Measurements from ENCODE around the gene LPXN. TPM values are rescaled to one million over a fixed set of nuclear protein-coding genes. Genes with fewer than 3 reads are reported as not detected.

The LPXN gene
- total and polyA plus RNA-seq, 10 of the 15 experiments (the other 5 are each of a cell fraction or from before 2014, with no cell fraction given) = 131 to 349 (median 201) TPM

DNA sequence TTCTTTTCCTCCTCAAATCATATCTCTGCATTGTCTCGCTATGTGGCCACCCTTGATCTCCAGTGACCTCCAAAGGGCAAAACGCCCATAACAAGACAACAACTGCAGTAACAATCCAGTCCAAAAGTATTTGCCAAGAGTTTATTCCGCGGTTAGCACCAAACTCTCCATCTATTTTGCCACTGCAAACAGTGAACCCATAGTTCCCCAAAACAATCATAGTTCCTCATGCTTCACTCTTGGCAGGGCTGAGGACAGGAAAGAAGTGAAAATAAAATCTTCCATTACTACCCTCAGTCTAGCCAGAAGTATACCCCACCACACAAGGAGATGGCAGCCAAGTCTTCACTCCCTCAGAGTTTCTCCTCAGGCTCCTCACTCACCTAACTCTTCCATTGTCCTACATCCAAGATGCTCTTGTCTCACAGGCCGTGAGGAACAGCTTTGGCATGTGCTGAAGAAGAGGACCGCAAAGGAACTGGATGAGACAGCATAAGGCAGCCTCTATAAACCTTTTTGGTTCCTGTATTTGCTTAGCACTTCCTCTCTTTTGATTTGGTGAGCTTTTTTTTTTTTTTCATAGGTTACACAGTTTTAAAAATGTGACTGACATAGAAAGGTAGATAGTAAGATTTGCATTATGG lies at the start of gene LPXN (continued):
- no peak for TF ChIP-seq CEBPB (IDR thresholded peaks at IDR 0.05; ENCODE audit: borderline replicate concordance in 1 of 2, low read depth in 2 of 2, low read length in 2 of 2)
- no peak for TF ChIP-seq TARDBP (IDR thresholded peaks at IDR 0.05; ENCODE audit: borderline replicate concordance)
- no peak for TF ChIP-seq ELK1 (IDR thresholded peaks at IDR 0.05; ENCODE audit: low read depth, low read length)
- TF ChIP-seq SMAD1 (IDR thresholded peaks at IDR 0.05; ENCODE audit: low read depth, partially characterized antibody) = peak; percentile 90
- no peak for TF ChIP-seq RELA (IDR thresholded peaks at IDR 0.05; ENCODE audit: borderline replicate concordance, partially characterized antibody)
- TF ChIP-seq NFYB (IDR thresholded peaks at IDR 0.05; ENCODE audit: insufficient read depth, low read depth, low read length) = no peak
- TF ChIP-seq EZH2 (IDR thresholded peaks at IDR 0.05; ENCODE audit: borderline replicate concordance, control insufficient read depth, low read depth, low read length) = no peak
- no peak for TF ChIP-seq BMI1 (IDR thresholded peaks at IDR 0.05; ENCODE audit: borderline replicate concordance)
- TF ChIP-seq, protein P1, sequence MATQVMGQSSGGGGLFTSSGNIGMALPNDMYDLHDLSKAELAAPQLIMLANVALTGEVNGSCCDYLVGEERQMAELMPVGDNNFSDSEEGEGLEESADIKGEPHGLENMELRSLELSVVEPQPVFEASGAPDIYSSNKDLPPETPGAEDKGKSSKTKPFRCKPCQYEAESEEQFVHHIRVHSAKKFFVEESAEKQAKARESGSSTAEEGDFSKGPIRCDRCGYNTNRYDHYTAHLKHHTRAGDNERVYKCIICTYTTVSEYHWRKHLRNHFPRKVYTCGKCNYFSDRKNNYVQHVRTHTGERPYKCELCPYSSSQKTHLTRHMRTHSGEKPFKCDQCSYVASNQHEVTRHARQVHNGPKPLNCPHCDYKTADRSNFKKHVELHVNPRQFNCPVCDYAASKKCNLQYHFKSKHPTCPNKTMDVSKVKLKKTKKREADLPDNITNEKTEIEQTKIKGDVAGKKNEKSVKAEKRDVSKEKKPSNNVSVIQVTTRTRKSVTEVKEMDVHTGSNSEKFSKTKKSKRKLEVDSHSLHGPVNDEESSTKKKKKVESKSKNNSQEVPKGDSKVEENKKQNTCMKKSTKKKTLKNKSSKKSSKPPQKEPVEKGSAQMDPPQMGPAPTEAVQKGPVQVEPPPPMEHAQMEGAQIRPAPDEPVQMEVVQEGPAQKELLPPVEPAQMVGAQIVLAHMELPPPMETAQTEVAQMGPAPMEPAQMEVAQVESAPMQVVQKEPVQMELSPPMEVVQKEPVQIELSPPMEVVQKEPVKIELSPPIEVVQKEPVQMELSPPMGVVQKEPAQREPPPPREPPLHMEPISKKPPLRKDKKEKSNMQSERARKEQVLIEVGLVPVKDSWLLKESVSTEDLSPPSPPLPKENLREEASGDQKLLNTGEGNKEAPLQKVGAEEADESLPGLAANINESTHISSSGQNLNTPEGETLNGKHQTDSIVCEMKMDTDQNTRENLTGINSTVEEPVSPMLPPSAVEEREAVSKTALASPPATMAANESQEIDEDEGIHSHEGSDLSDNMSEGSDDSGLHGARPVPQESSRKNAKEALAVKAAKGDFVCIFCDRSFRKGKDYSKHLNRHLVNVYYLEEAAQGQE (IDR thresholded peaks at IDR 0.05; ENCODE audit: low read depth, low read length) = no peak
- TF ChIP-seq, protein P2, sequence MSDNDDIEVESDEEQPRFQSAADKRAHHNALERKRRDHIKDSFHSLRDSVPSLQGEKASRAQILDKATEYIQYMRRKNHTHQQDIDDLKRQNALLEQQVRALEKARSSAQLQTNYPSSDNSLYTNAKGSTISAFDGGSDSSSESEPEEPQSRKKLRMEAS (IDR thresholded peaks at IDR 0.05; ENCODE audit: low read depth, low read length) = peak; percentile 54; the same call in 1 of the 2 replicates
- peak in 1 of 2 experiments; percentile 31; a peak in 1 of 4 replicates for TF ChIP-seq ETV6 (conservative IDR thresholded peaks at IDR 0.05 in 1 of 2, IDR thresholded peaks at IDR 0.05 in 1 of 2; ENCODE audit: borderline replicate concordance in 1 of 2, low read depth in 1 of 2)
- no peak for TF ChIP-seq HCFC1 (IDR thresholded peaks at IDR 0.05; ENCODE audit: low read length)
- TF ChIP-seq GATAD2B (conservative IDR thresholded peaks at IDR 0.05; ENCODE audit: low read depth) = 0 out of 2 replicates have a peak, but pooled peaks have one; percentile 39
- peak; percentile 83 for TF ChIP-seq MLLT1 (IDR thresholded peaks at IDR 0.05)
- TF ChIP-seq YY1 (IDR thresholded peaks at IDR 0.05; ENCODE audit: low read depth, low read length) = peak; percentile 27; the same call in 1 of the 2 replicates
- no peak for TF ChIP-seq ZNF24 (IDR thresholded peaks at IDR 0.05)
- TF ChIP-seq BACH1 (IDR thresholded peaks at IDR 0.05; ENCODE audit: borderline replicate concordance) = peak; percentile 29; the same call in 1 of the 2 replicates
- peak; percentile 41; the same call in 1 of the 2 replicates for TF ChIP-seq DPF2 (IDR thresholded peaks at IDR 0.05)
- TF ChIP-seq HDAC2 (IDR thresholded peaks at IDR 0.05) = no peak
- peak; percentile 69 to 75 for TF ChIP-seq IKZF2 (IDR thresholded peaks at IDR 0.05)
- no peak for TF ChIP-seq MEF2B (IDR thresholded peaks at IDR 0.05; ENCODE audit: partially characterized antibody, poor library complexity, severe bottlenecking)
- TF ChIP-seq NRF1 (conservative IDR thresholded peaks at IDR 0.05; ENCODE audit: low read depth, low read length) = no peak
- TF ChIP-seq, protein P3, sequence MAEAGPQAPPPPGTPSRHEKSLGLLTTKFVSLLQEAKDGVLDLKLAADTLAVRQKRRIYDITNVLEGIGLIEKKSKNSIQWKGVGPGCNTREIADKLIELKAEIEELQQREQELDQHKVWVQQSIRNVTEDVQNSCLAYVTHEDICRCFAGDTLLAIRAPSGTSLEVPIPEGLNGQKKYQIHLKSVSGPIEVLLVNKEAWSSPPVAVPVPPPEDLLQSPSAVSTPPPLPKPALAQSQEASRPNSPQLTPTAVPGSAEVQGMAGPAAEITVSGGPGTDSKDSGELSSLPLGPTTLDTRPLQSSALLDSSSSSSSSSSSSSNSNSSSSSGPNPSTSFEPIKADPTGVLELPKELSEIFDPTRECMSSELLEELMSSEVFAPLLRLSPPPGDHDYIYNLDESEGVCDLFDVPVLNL (IDR thresholded peaks at IDR 0.05; ENCODE audit: low read depth, low read length) = no peak

Measured in GM12878 (cell line).